K562 (cell line): Measurements from ENCODE around the gene DYRK1B. TPM values are rescaled to one million over a fixed set of nuclear protein-coding genes. Genes with fewer than 3 reads are reported as not detected.

ENCODE experiments used
- CXXC5 ChIP-seq: fragments of 250-450 bp; sonication (Bioruptor Pico); IDR thresholded peaks from 2 replicates; pipeline ENCODE4 v1.8.0; 2022; ENCODE audit warnings: inconsistent platforms, mild to moderate bottlenecking, moderate library complexity
- ELF4 ChIP-seq: fragments of 450-650 bp; formaldehyde crosslinking; IDR thresholded peaks from 2 replicates; pipeline ENCODE4 v1.4.0; 2022; ENCODE audit warnings: missing genetic modification characterization
- GATA2 ChIP-seq: sonication (generic); formaldehyde crosslinking; IDR thresholded peaks from 2 replicates; pipeline ENCODE4 v1.4.0; 2020; ENCODE audit warnings: mild to moderate bottlenecking, missing genetic modification reagents
- HSF4 ChIP-seq: fragments of 250-450 bp; sonication (Bioruptor Pico); IDR thresholded peaks from 2 replicates; pipeline ENCODE4 v2.1.2; 2022; ENCODE audit warnings: mild to moderate bottlenecking, moderate library complexity, borderline replicate concordance
- IRF2 ChIP-seq: sonication (generic); formaldehyde crosslinking; IDR thresholded peaks from 2 replicates; pipeline ENCODE4 v1.8.1; 2022; ENCODE audit warnings: mild to moderate bottlenecking, missing genetic modification reagents
- MBD2 ChIP-seq: sonication (generic); IDR thresholded peaks from 2 replicates; pipeline ENCODE4 v1.6.1; 2016; ENCODE audit warnings: low read depth, borderline replicate concordance
- MCM7 ChIP-seq, 2 experiments: fragments of 450-650 bp; IDR thresholded peaks; 2 replicates each; pipeline ENCODE4 v1.6.1; 2016 to 2018
- MLX ChIP-seq, 2 experiments: fragments of 450-650 bp in 1 of 2; sonication (generic) in 1 of 2; formaldehyde crosslinking; conservative IDR thresholded peaks; 2 replicates each; pipeline versions ENCODE4 v1.4.0 to v1.8.1; 2020 to 2022; ENCODE audit warnings: mild to moderate bottlenecking in 1 of 2, missing genetic modification reagents in 1 of 2
- PPARD ChIP-seq: fragments of 250-450 bp; sonication (Bioruptor Pico); IDR thresholded peaks from 2 replicates; pipeline ENCODE4 v1.8.0; 2022; ENCODE audit warnings: inconsistent platforms, mild to moderate bottlenecking, moderate library complexity
- SAFB2 ChIP-seq: fragments of 200-400 bp; formaldehyde crosslinking; IDR thresholded peaks from 2 replicates; pipeline ENCODE4 v1.6.1; 2018; ENCODE audit warnings: borderline replicate concordance, low read length, low read depth, moderate library complexity; ENCODE audit not compliant: severe bottlenecking
- SNAPC5 ChIP-seq: fragments of 250-450 bp; sonication (Bioruptor Pico); IDR thresholded peaks from 2 replicates; pipeline ENCODE4 v1.8.0; 2021; ENCODE audit warnings: moderate library complexity, mild to moderate bottlenecking, inconsistent platforms
- TEAD4 ChIP-seq, 2 experiments: sonication (generic) in 1 of 2; formaldehyde crosslinking in 1 of 2; IDR thresholded peaks; 2 replicates each; pipeline versions ENCODE4 v1.6.1 to v1.8.0; 2012 to 2022; ENCODE audit warnings: borderline replicate concordance in 1 of 2, inconsistent platforms in 1 of 2, low read length in 1 of 2, mild to moderate bottlenecking in 1 of 2, missing genetic modification reagents in 1 of 2
- ZBTB17 ChIP-seq: fragments of 450-650 bp; formaldehyde crosslinking; IDR thresholded peaks from 2 replicates; pipeline ENCODE4 v1.4.0; 2020; ENCODE audit warnings: mild to moderate bottlenecking
- ZBTB2 ChIP-seq: fragments of 450-650 bp; IDR thresholded peaks from 2 replicates; pipeline ENCODE4 v1.6.1; 2016; ENCODE audit warnings: antibody characterized with exemption
- ZNF12 ChIP-seq: sonication (generic); formaldehyde crosslinking; IDR thresholded peaks from 2 replicates; pipeline ENCODE4 v1.4.0; 2020; ENCODE audit warnings: mild to moderate bottlenecking, missing genetic modification reagents
- ZNF318 ChIP-seq, 2 experiments: fragments of 450-650 bp; IDR thresholded peaks; 2 replicates each; pipeline ENCODE4 v1.6.1; 2016; ENCODE audit warnings: mild to moderate bottlenecking in 2 of 2, borderline replicate concordance in 1 of 2, low read depth in 1 of 2, moderate library complexity in 1 of 2
- polyA plus RNA-seq, 8 experiments: library from polyadenylated mRNA; depleted of rRNA in 4 of 8; stranded (reverse) in 5 of 8; unstranded in 3 of 8; fragments of >200 nt; fragmentation: Nextera tagmentation in 2 of 8; fragmentation: Illumina TruSeq in 1 of 8; extraction: Ambion mirVana in 2 of 8; extraction: Trizol in 1 of 8; gene quantifications; 2 replicates each; pipeline versions ENCODE4 v1.2.1 to v1.2.3, GENCODE V29; 2011 to 2014; ENCODE audit warnings: inconsistent platforms in 1 of 8, missing spikeins in 1 of 8
- total RNA-seq, 7 experiments: library from RNA; depleted of rRNA in 6 of 7; stranded (reverse); fragments of >200 nt in 6 of 7; fragmentation: Illumina TruSeq in 2 of 7; extraction: Trizol in 2 of 7; gene quantifications; 2 replicates each; pipeline versions ENCODE4 v1.2.1 to v1.2.3, GENCODE V29; 2011 to 2021; ENCODE audit warnings: low replicate concordance in 1 of 7

The DYRK1B gene
- total and polyA plus RNA-seq, 9 of the 15 experiments (the other 6 are each of a cell fraction or from before 2014, with no cell fraction given): 0.91 to 5.2 (median 1.5) TPM; not detected in 2

- no peak for TF ChIP-seq MCM7 (IDR thresholded peaks at IDR 0.05)
- TF ChIP-seq IRF2: no peak
- 0 out of 2 replicates have a peak, but pooled peaks have one; percentile 26 for TF ChIP-seq ZBTB2
- TF ChIP-seq GATA2 (CRISPR knock-in tag): no peak
- no peak for TF ChIP-seq ZNF318 (IDR thresholded peaks at IDR 0.05; ENCODE audit: borderline replicate concordance in 1 of 2, low read depth in 1 of 2)
- peak; percentile 85 for TF ChIP-seq CXXC5 (CRISPR knock-in tag)
- no peak for TF ChIP-seq MBD2
- no peak for TF ChIP-seq PPARD (CRISPR knock-in tag)
- TF ChIP-seq ZNF12 (CRISPR knock-in tag): no peak
- TF ChIP-seq ELF4 (CRISPR knock-in tag): no peak
- no peak for TF ChIP-seq MLX (CRISPR knock-in tag; conservative IDR thresholded peaks at IDR 0.05)
- TF ChIP-seq HSF4 (CRISPR knock-in tag): no peak
- TF ChIP-seq SNAPC5 (CRISPR knock-in tag): no peak
- TF ChIP-seq ZBTB17 (CRISPR knock-in tag): 0 out of 2 replicates have a peak, but pooled peaks have one; percentile 5
- no peak for TF ChIP-seq TEAD4 (IDR thresholded peaks at IDR 0.05; ENCODE audit: low read length)
- no peak for TF ChIP-seq TEAD4 (CRISPR knock-in tag; IDR thresholded peaks at IDR 0.05; ENCODE audit: borderline replicate concordance)
- TF ChIP-seq SAFB2: no peak
Measured at GRCh38 chr19:39839678-39840327, 5.8 kb upstream of the DYRK1B start (continued).
